ENCODE data around the gene CRYGB. TPM values are rescaled to one million over a fixed set of nuclear protein-coding genes. Genes with fewer than 3 reads are reported as not detected.

CRYGB gene
- total and polyA plus RNA-seq, 5 experiments from 2014 or later, result not detected

GRCh38 chr2:208175069-208175839 lies 29.3 kb upstream of the CRYGB start:
- H3K9me3 Mint-ChIP-seq, result no peaks in the 10 kb centered on the region
- ATAC-seq, result peak; percentile 92 to 98
- peaks cover 0 to 5% (median 4%) of the 10 kb centered on the region in 4 donors for H3K4me1 Mint-ChIP-seq
- POLR2A ChIA-PET, result interaction anchor here (0.6 kb wide), 1 partner anchor 645 kb away, joined by 3 read pairs; no protein-coding TSS in a partner anchor
- H3K4me3 Mint-ChIP-seq, result no peak overlapping the region
- no peak overlapping the region for H3K27ac Mint-ChIP-seq
- H3K36me3 Mint-ChIP-seq, result no peaks in the 10 kb centered on the region
- peaks cover 5 to 30% (median 9%) of the 10 kb centered on the region in 5 donors for H3K27me3 Mint-ChIP-seq
- peak; percentile 9 to 70 (median 48) for DNase-seq

GRCh38 chr2:208174144-208174543 lies 28.2 kb upstream of the CRYGB start:
- no peak overlapping the region for H3K4me3 Mint-ChIP-seq
- no peaks in the 10 kb centered on the region for H3K9me3 Mint-ChIP-seq
- H3K27me3 Mint-ChIP-seq, result peaks cover 9 to 30% (median 13%) of the 10 kb centered on the region in 5 donors
- DNase-seq (no peak), ATAC-seq (no peak)
- H3K27ac Mint-ChIP-seq, result no peak overlapping the region
- H3K4me1 Mint-ChIP-seq, result peaks cover 0 to 5% (median 4%) of the 10 kb centered on the region in 4 donors
- no peaks in the 10 kb centered on the region for H3K36me3 Mint-ChIP-seq
- POLR2A ChIA-PET, result no interaction called here

GRCh38 chr2:208172125-208172524 lies 26.2 kb upstream of the CRYGB start:
- POLR2A ChIA-PET, result no interaction called here
- ATAC-seq, result no peak
- Mint-ChIP-seq H3K4me1 (peaks cover 0 to 5% (median 4%) of the 10 kb centered on the region in 4 donors), H3K4me3 (no peak overlapping the region), H3K27ac (no peak overlapping the region), H3K36me3 (no peaks in the 10 kb centered on the region), H3K27me3 (peaks cover 9 to 30% (median 13%) of the 10 kb centered on the region in 5 donors), H3K9me3 (no peaks in the 10 kb centered on the region)
- no peak for DNase-seq

GRCh38 chr2:208164951-208165755 lies 19.2 kb upstream of the CRYGB start:
- Mint-ChIP-seq H3K4me1 (no peaks in the 10 kb centered on the region), H3K4me3 (no peak overlapping the region), H3K9me3 (no peaks in the 10 kb centered on the region), H3K36me3 (no peaks in the 10 kb centered on the region), H3K27me3 (peaks cover 7 to 14% (median 11%) of the 10 kb centered on the region in 5 donors), H3K27ac (no peak overlapping the region)
- no peak for ATAC-seq
- no peak for DNase-seq
- POLR2A ChIA-PET, result no interaction called here

- Mint-ChIP-seq H3K4me1 (no peaks in the 10 kb centered on the region), H3K9me3 (no peaks in the 10 kb centered on the region), H3K4me3 (no peak within 1 kb of the TSS), H3K27me3 (peaks cover 5 to 11% (median 6%) of the 10 kb centered on the region in 5 donors), H3K36me3 (no peaks in the 10 kb centered on the region), H3K27ac (peak within 1 kb of the TSS in 1 of 10 donors; percentile 32)
- POLR2A ChIA-PET, result no interaction called here
- no peak for DNase-seq
- no peak for ATAC-seq
Observed at GRCh38 chr2:208163489-208163888, 17.5 kb upstream of the CRYGB start, which contains the start of gene CRYGA. TSS of gene CRYGA (minus strand) at chr2:208163589. CDS start at chr2:208163556, 33 bp downstream.

- H3K27me3 Mint-ChIP-seq, result peaks cover 0 to 3% (median 0%) of the 10 kb centered on the region in 5 donors
- no peak overlapping the region for H3K27ac Mint-ChIP-seq
- DNase-seq, result no peak
- H3K4me1 Mint-ChIP-seq, result no peaks in the 10 kb centered on the region
- H3K9me3 Mint-ChIP-seq, result peaks cover 0 to 12% (median 4%) of the 10 kb centered on the region in 9 donors
- no peak for ATAC-seq
- POLR2A ChIA-PET, result no interaction called here
- H3K36me3 Mint-ChIP-seq, result peaks cover 0 to 6% (median 0%) of the 10 kb centered on the region in 3 donors
- H3K4me3 Mint-ChIP-seq, result no peak overlapping the region
Observed at GRCh38 chr2:208156439-208156838, 10.5 kb upstream of the CRYGB start.

- peaks cover 0 to 17% (median 0%) of the 10 kb centered on the region in 3 donors for H3K36me3 Mint-ChIP-seq
- no peak for ATAC-seq
- DNase-seq, result no peak
- H3K9me3 Mint-ChIP-seq, result peaks cover 0 to 23% (median 6%) of the 10 kb centered on the region in 9 donors
- H3K4me3 Mint-ChIP-seq, result no peak overlapping the region
- POLR2A ChIA-PET, result no interaction called here
- H3K27ac Mint-ChIP-seq, result no peak overlapping the region
- H3K4me1 Mint-ChIP-seq, result no peaks in the 10 kb centered on the region
- H3K27me3 Mint-ChIP-seq, result peaks cover 0 to 4% (median 1%) of the 10 kb centered on the region in 5 donors
Observed at GRCh38 chr2:208153156-208153555, 7.2 kb upstream of the CRYGB start.

- Mint-ChIP-seq H3K27ac (no peak overlapping the region), H3K4me1 (no peaks in the 10 kb centered on the region), H3K36me3 (peaks cover 0 to 17% (median 0%) of the 10 kb centered on the region in 3 donors), H3K27me3 (peaks cover 0 to 9% (median 1%) of the 10 kb centered on the region in 5 donors), H3K4me3 (no peak overlapping the region), H3K9me3 (peaks cover 0 to 23% (median 6%) of the 10 kb centered on the region in 9 donors)
- POLR2A ChIA-PET, result no interaction called here
- DNase-seq (no peak), ATAC-seq (no peak)
Observed at GRCh38 chr2:208150956-208151355, 5.0 kb upstream of the CRYGB start.

- POLR2A ChIA-PET, result no interaction called here
- H3K27ac Mint-ChIP-seq, result no peak overlapping the region
Observed at GRCh38 chr2:208150094-208150493, 4.1 kb upstream of the CRYGB start.

GRCh38 chr2:208148803-208149202 lies 2.8 kb upstream of the CRYGB start:
- peaks cover 0 to 23% (median 6%) of the 10 kb centered on the region in 9 donors for H3K9me3 Mint-ChIP-seq
- peaks cover 0 to 9% (median 1%) of the 10 kb centered on the region in 5 donors for H3K27me3 Mint-ChIP-seq
- no peak overlapping the region for H3K4me3 Mint-ChIP-seq
- POLR2A ChIA-PET, result no interaction called here
- H3K4me1 Mint-ChIP-seq, result no peaks in the 10 kb centered on the region
- H3K27ac Mint-ChIP-seq, result peak overlapping the region in 1 of 10 donors; percentile 50
- ATAC-seq (no peak), DNase-seq (no peak)
- peaks cover 0 to 17% (median 0%) of the 10 kb centered on the region in 3 donors for H3K36me3 Mint-ChIP-seq

More at GRCh38 chr2:208150094-208150493, 4.1 kb upstream of the CRYGB start:
- peaks cover 0 to 23% (median 6%) of the 10 kb centered on the region in 9 donors for H3K9me3 Mint-ChIP-seq
- no peak overlapping the region for H3K4me3 Mint-ChIP-seq
- H3K36me3 Mint-ChIP-seq, result peaks cover 0 to 17% (median 0%) of the 10 kb centered on the region in 3 donors
- no peaks in the 10 kb centered on the region for H3K4me1 Mint-ChIP-seq
- DNase-seq, result no peak
- ATAC-seq, result no peak
- peaks cover 0 to 9% (median 1%) of the 10 kb centered on the region in 5 donors for H3K27me3 Mint-ChIP-seq

GRCh38 chr2:208147759-208148158 lies 1.8 kb upstream of the CRYGB start:
- Mint-ChIP-seq H3K9me3 (peaks cover 0 to 23% (median 6%) of the 10 kb centered on the region in 9 donors), H3K27ac (peak overlapping the region in 2 of 10 donors; percentile 23 to 73), H3K27me3 (peaks cover 0 to 9% (median 1%) of the 10 kb centered on the region in 5 donors), H3K4me3 (no peak overlapping the region), H3K36me3 (peaks cover 0 to 17% (median 0%) of the 10 kb centered on the region in 3 donors), H3K4me1 (no peaks in the 10 kb centered on the region)
- ATAC-seq (no peak), DNase-seq (no peak)
- POLR2A ChIA-PET, result no interaction called here

GRCh38 chr2:208147008-208147407 lies 1.1 kb upstream of the CRYGB start:
- DNase-seq (no peak), ATAC-seq (no peak)
- Mint-ChIP-seq H3K27me3 (peaks cover 0 to 9% (median 1%) of the 10 kb centered on the region in 5 donors), H3K27ac (no peak overlapping the region), H3K4me3 (no peak overlapping the region), H3K9me3 (peaks cover 0 to 19% (median 6%) of the 10 kb centered on the region in 9 donors), H3K36me3 (peaks cover 0 to 14% (median 0%) of the 10 kb centered on the region in 3 donors), H3K4me1 (no peaks in the 10 kb centered on the region)
- POLR2A ChIA-PET, result no interaction called here
